ENCODE data around the gene KDM6A.

- TF ChIP-seq CTCF (IDR thresholded peaks at IDR 0.05) (no peak), POLR2A (IDR thresholded peaks at IDR 0.05) (no peak)
These were observed 237.5 kb downstream of the KDM6A start for GRCh38 chrX:45110494-45110893.

All from right lobe of liver (tissue), 4 donors.